Thyroid gland (tissue), 4 donors: Measurements from ENCODE around the gene SFRP5. TPM values are rescaled to one million over a fixed set of nuclear protein-coding genes. Genes with fewer than 3 reads are reported as not detected.

ENCODE experiments used
- DNase-seq, 2 donors: peaks; one replicate each; pipeline ENCODE4 v3.0.0-alpha.2; 2019
- H3K27ac ChIP-seq, 3 donors: fragments of 200-600 bp; sonication (generic); 1 replicate in 2 of 3; 2 replicates in 1 of 3; pipeline ENCODE4 v1.5.1; 2016 to 2019; ENCODE audit warnings: mild to moderate bottlenecking in 1 of 3, moderate library complexity in 1 of 3
- H3K27me3 ChIP-seq: fragments of 200-600 bp; sonication (generic); one replicate; pipeline ENCODE4 v1.5.1; 2019
- H3K36me3 ChIP-seq, 2 donors: fragments of 200-600 bp; sonication (generic); one replicate each; pipeline ENCODE4 v1.5.1; 2016 to 2019
- H3K4me1 ChIP-seq, 2 donors: fragments of 200-600 bp; sonication (generic); one replicate each; pipeline ENCODE4 v1.5.1; 2017 to 2019
- H3K4me3 ChIP-seq, 3 donors: fragments of 200-600 bp; sonication (generic); replicated peaks in 1 of 3; 1 replicate in 2 of 3; 2 replicates in 1 of 3; pipeline ENCODE4 v1.5.1; 2016; ENCODE audit warnings: mild to moderate bottlenecking in 1 of 3
- H3K9me3 ChIP-seq: fragments of 200-600 bp; sonication (generic); one replicate; pipeline ENCODE4 v1.5.1; 2017
- CTCF ChIP-seq, 6 experiments: fragments of 200-600 bp in 3 of 6; fragments of 450-650 bp in 3 of 6; sonication (generic) in 3 of 6; IDR thresholded peaks; one replicate each; pipeline ENCODE4 v1.5.1; 2016 to 2019; ENCODE audit warnings: antibody characterized with exemption in 6 of 6, mild to moderate bottlenecking in 2 of 6, inconsistent platforms in 1 of 6, moderate library complexity in 1 of 6
- POLR2A ChIP-seq, 2 donors: fragments of 450-650 bp; IDR thresholded peaks; one replicate each; pipeline ENCODE4 v1.6.1; 2017; ENCODE audit warnings: antibody characterized with exemption in 2 of 2, mild to moderate bottlenecking in 2 of 2, moderate library complexity in 1 of 2
- WGBS, 2 donors: methylation state at CpG; one replicate each; pipeline ENCODE4 v1.1.5; 2017; 5-methylcytosine and 5-hydroxymethylcytosine counted together
- intact Hi-C: fragments of 100-400 bp; cut with DNase I; formaldehyde crosslinking; loops from one replicate; pipeline ENCODE4 v1.15.1; 2023
- total RNA-seq, 4 donors: library from RNA; depleted of rRNA; stranded (reverse); fragments of >200 nt; gene quantifications; one replicate each; pipeline ENCODE4 v1.2.3, GENCODE V29; 2016

SFRP5 gene
- total RNA-seq, 4 donors from 2014 or later = 0.22 to 0.40 TPM; not detected in 2

DNA sequence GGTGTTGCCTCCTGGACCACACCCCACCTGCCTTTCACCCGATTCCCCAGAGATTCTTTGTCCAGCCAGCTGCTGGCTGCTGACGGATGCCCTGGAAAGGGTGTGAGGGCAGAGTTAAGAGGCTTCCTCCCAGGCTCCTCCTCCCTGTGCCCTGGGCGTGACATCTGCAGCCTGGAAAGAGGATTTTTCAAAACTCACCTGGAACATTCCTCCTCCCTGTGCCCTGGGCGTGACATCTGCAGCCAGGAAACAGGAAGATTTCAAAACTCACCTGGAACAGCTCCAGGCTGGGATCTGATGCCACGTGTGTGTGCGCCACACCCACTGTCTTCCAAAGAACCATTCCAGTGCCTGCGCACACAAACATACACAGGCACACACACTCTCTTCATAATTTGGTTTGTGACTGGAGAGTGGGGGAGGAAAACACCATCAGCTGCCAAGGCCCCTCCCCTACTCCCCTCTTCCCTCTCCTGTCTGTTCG, 53.1 kb downstream of the SFRP5 start:
- WGBS, 2 donors = 15 to 26% methylated on average over 7 to 8 of the region's 8 CpGs
- H3K4me1 ChIP-seq = peaks cover 12 to 35% of the 10 kb centered on the region in 2 donors
- intact Hi-C loops = no loop called here
- no peaks in the 10 kb centered on the region for H3K9me3 ChIP-seq
- H3K27me3 ChIP-seq = no peaks in the 10 kb centered on the region
- DNase-seq = peak; percentile 91 to 95
- TF ChIP-seq POLR2A (IDR thresholded peaks at IDR 0.05) (peak in 1 of 2 donors; percentile 25), CTCF (IDR thresholded peaks at IDR 0.05) (no peak)
- no peak overlapping the region for H3K4me3 ChIP-seq
- peak overlapping the region; percentile 59 to 81 (median 73) for H3K27ac ChIP-seq
- H3K36me3 ChIP-seq = no peaks in the 10 kb centered on the region

GRCh38 chr10:97718178-97718577, 53.6 kb downstream of the SFRP5 start:
- DNase-seq = no peak
- intact Hi-C loops = no loop called here
- no peaks in the 10 kb centered on the region for H3K36me3 ChIP-seq
- peak overlapping the region; percentile 43 to 81 (median 73) for H3K27ac ChIP-seq
- H3K4me3 ChIP-seq = no peak overlapping the region
- WGBS, 2 donors = 73 to 83% methylated on average over 6 of the region's 6 CpGs
- H3K27me3 ChIP-seq = no peaks in the 10 kb centered on the region
- TF ChIP-seq CTCF (IDR thresholded peaks at IDR 0.05) (no peak), POLR2A (IDR thresholded peaks at IDR 0.05) (no peak)
- H3K9me3 ChIP-seq = no peaks in the 10 kb centered on the region
- peaks cover 12 to 38% of the 10 kb centered on the region in 2 donors for H3K4me1 ChIP-seq

GRCh38 chr10:97717627-97718026, 54.2 kb downstream of the SFRP5 start:
- no peaks in the 10 kb centered on the region for H3K36me3 ChIP-seq
- H3K9me3 ChIP-seq = no peaks in the 10 kb centered on the region
- no peak for DNase-seq
- H3K4me3 ChIP-seq = no peak overlapping the region
- no peak for TF ChIP-seq POLR2A (IDR thresholded peaks at IDR 0.05)
- TF ChIP-seq CTCF (IDR thresholded peaks at IDR 0.05) = no peak
- no peaks in the 10 kb centered on the region for H3K27me3 ChIP-seq
- intact Hi-C loops = no loop called here
- 93 to 95% methylated on average over 7 of the region's 7 CpGs for WGBS, 2 donors
- H3K4me1 ChIP-seq = peaks cover 12 to 42% of the 10 kb centered on the region in 2 donors
- H3K27ac ChIP-seq = peak overlapping the region in 2 of 3 donors; percentile 73 to 81

Other genes with a start within 250 kb of the SFRP5 start
- not detected for gene ANKRD2, start 199.2 kb downstream of the SFRP5 start, total RNA-seq
- gene HOGA1, start 187.6 kb downstream of the SFRP5 start, total RNA-seq = 1 to 10 TPM in 2 of 4 donors, under 1 TPM in 2; 0.67 to 4.5 (median 0.93) TPM
- gene C10orf62, start 182.3 kb downstream of the SFRP5 start, total RNA-seq = 1 to 10 TPM in 2 of 4 donors, not detected in 2; 1.0 to 1.1 TPM
- 10 to 100 TPM in 2 of 4 donors, 1 to 10 TPM in 2; 4.6 to 18.9 (median 9.7) TPM for gene MORN4, start 138.5 kb downstream of the SFRP5 start, total RNA-seq
- gene PI4K2A, start 131.3 kb downstream of the SFRP5 start, total RNA-seq = 10 to 100 TPM; 19.9 to 31.3 (median 24.1) TPM
- gene AVPI1, start 84.8 kb downstream of the SFRP5 start, total RNA-seq = 10 to 100 TPM in 2 of 4 donors, 1 to 10 TPM in 2; 6.7 to 17.8 (median 11.2) TPM
- 10 to 100 TPM in 2 of 4 donors, 1 to 10 TPM in 2; 6.0 to 46.6 (median 10.5) TPM for gene MARVELD1, start 58.3 kb downstream of the SFRP5 start, total RNA-seq
- 10 to 100 TPM; 18.4 to 43.5 (median 24.8) TPM for gene ZFYVE27, start 34.9 kb downstream of the SFRP5 start, total RNA-seq
- under 1 TPM; under 0.01 to 0.81 (median 0.39) TPM for gene GOLGA7B, start 77.8 kb upstream of the SFRP5 start, total RNA-seq